Activated naive CD4-positive, alpha-beta T cell (primary cell): ENCODE results near the gene RNLS.

Experiments
- DNase-seq, 4 experiments: peaks; one replicate each; lab custom pipeline; 2025; lab: John Stamatoyannopoulos, UW

RNLS gene

DNA sequence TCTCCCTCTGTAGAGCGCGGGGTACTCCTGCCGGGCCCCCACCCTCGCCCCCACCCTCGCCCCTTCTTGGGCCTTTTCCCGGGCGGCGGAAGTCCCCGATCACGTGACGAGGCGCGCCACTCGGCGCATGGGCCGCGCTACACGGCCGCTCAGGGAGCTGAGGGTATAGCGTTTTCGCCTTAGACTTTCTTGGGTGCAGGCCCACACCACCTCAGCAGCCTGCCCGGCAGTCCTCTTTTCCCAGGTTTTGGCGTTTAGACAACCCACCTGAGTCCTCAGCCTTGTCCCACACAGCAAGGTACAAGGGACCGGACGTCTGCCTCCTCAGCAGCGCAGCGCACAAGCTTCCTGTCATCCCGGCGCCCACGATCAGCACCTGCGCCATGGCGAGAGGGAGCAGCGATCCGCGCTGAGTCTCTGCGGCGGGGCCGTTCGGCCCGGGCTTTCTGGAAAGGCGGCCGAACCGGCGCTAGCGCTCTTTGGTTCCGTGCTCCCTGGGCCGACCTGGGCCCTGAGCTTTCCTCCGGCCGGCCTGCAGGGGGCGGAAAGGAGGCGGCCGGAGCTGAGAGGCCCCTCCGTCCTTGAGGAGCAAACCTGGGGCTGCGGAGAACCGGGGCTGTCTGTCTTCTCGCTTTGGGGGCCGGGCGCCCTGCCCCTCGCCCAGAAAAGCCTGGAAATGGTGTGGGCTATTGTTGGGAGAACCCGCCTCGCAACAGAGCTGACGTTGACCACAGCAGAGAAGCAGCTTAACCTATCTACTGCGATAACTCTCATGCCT, at the start of gene RNLS:
RNLS (minus strand) TSS at position 513 of the 778 bp plus-strand sequence.
- peak; percentile 48 to 57 (median 50) for DNase-seq

DNA sequence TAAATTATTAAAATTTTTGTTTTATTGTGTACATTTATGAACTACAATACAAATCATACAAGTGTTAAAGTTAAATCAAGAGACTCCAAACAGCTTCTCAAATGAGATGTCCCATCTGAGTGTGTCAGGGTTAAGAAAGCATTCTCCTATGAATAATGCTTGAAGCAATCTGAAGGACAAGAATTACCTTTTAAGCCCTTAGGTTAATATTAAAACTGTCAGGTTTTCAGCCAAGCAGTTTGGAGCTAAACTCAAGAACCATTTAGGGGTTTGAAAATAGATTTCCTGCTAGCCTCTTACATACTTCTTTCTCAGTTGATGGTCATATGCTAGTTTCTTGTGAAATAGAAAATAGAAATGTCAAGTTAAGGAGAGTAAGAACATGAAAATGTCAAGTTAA, 41.7 kb upstream of the RNLS start:
- DNase-seq: no peak

DNA sequence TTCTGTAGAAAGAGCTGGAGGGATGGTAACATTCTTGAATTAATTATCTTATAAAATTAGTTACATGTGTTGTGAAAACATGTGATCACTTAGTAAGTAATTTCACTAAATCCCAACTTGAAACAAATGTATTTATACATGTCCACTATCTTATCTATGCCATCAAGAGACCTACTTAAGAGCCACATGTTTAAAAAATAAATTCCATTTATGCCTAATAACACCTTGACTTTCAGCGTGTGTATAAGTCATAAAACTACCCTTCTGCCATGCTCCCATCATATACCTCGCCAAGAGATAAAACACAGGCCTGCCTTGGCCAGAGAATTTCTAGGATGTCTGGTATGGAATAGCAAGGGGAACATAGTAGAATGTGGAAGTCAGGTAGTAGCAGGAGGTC, 40.7 kb upstream of the RNLS start:
- no peak for DNase-seq

DNA sequence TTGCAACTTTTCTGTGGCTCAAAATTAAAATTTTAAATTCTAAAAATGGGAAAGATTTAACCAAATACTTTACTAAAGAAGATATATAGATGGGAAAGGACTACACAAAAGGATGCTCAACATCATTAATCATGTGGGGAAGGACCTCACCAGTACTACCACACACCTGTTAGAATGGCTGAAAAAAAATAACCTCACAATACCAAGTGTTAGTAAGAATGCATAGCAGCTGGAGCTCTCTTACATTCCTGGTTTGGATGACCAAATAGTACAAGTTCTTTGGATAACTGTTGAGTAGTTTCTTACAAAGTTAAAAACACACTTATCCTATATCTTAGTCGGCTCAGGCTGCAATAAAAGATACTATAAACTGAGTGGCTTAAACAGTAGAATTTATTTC, 37.3 kb upstream of the RNLS start:
- no peak for DNase-seq

DNA sequence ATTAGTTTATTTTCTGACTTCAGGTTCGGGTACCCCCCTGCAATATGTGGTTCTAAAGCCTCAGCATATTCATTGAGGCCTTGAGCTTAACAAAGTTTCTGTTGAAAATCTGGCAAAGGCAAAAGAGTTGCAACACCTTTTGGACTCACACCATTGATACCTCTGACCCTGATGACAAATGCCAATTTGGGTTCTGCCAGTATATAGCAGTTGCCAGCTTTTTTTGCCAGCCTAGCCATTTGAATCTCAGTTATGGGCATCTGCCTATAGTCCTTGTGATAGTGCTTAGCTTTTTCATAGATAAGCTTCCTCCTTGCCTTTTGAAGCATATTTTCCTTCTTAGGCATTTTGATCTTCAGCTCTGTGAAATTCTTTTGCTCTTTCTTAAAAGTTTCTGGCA, 35.4 kb upstream of the RNLS start:
- DNase-seq: no peak

DNA sequence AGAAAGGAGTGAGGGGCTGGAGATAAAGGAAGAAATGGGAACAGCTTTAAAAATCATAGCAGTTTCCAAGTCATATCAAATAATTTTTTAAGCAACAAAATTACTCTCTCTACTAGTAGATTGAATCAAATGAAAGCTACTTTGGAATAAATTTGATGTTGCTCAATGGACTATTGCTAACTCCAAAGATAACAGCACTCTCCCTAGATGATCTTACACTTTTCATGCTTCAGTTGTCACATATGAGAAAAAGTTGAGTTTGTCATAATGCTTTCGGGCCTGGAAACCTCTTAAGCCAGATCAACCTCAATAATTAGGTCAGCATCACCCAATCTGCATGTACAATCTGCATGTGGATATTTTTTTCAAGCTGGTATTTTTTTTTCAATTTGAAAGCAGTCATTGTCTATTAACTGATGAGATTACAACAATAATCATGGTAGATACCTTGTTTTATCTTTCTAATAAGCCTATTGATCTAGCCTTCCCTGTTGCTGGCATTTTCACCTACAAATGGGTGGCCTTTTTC, 34.7 kb upstream of the RNLS start:
- no peak for DNase-seq

DNA sequence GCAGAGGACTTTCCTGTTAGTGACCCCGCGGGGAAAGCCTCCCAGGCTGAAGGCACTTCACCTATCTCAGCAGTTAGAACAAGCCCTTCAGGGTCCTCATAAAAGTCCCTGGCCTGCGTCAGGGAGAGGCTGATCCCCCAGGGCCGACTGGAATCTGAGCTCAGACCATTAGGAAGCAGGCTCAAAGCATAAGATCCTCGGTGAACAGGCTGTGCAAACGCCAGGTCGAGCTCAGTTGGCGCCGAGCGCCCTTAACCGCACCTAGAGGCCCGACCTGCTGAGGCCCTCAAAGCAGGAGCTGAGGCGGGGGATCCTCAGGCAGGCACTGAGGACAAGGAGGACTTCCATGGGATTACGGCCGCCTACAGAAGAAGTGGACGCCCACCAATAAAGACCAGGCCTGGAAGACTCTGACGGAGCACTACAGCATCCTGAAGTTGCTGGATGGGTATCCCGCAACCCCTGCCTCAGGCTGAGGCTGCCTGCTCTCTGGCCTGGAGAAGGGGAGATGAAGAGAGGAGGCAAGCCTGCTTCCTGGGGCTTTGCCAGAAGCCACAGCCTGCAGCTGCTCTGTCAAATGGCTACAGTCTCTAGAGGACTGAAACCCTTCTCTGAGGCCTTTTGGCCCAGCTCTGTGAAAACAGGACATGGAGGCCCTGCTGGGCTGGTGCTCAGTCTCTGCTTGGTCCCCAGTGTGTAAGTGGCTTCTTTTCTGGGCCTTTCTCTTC, 33.3 kb upstream of the RNLS start:
- no peak for DNase-seq

DNA sequence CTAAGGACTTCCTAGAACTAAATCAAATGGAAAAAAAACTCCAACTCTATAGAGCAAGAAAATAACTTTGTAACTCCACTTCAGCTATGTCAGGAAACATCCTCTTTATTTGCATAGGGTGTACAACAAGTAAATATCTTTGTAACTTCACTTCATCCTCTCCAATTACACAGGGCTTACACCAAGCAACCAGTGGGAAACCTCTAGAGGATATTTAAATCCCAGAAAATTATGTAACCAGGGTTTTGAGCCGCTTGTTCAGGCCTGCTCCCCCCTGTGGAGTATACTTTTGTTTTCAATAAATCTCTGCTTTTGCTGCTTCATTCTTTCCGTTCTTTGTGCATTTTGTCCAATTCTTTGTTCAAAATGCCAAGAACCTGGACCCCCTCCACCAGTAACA, 25.7 kb upstream of the RNLS start:
- no peak for DNase-seq

DNA sequence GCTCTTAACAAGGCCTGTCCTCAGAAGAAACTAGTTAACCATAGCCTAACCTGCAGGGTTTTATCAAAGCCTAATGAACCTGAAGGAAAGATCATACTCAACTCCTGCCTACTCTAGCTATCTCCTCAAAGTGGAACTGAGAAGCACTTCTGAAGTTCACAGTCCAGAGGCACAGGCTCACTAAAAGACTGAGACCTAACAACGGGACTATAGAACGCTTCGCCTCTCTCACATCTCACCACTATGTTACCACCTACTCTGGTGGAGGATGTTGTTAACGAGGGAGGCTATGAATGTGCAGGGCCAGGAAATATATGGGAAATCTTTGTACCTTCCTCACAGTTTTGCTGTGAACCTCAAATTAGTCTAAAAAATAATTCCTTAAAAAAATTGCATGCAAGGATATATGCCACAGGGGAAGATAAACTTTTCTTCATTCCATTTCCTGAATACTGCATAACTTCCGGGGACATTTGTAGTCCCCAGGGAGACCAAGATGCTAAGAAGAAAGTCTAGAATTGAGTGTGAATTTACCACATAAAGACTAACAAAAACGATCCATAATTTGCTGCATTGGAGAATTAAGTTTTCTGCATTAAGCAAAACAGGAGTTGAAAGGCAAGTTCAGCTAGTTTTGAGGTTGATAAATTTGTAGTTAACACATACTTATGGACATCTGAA, 25.1 kb upstream of the RNLS start:
- no peak for DNase-seq

DNA sequence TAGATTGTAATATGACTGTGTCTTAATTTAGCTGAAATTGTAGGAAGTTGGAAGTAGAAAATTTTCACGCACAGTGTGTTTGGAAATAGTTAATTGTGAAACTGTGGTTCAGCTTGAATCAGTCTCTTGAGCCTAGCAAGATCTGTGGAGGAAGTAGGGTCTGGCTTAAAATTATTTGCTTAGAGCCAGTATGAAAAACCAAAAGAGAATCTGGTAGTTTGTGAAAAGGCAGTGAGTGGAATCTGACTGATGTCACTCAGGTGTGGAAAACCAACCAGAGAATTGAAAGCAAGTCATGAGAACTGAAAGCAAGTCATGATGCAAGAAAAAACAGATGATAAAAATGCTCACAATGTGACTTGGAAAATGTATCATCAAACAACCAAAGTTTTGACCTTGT, 14.9 kb upstream of the RNLS start:
- DNase-seq: no peak

DNA sequence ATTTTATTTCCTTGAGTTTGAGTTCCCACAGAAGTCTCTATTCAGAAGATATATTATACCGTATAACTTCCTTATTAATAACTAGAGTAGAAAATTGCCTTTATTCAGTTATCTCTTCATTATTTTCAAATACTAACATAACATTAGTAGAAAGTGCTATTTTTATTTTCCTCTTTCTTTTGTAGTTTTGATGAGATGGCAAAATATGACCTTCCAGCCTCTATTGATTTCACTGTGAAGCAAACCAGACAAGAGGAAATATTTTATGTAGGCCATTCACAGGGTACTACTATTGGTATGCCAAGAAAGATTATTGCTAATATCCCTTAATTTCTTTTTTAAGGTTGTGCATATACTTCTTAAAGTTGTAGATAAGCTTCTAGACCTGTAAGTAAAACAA, 11.4 kb upstream of the RNLS start:
- DNase-seq: no peak

DNA sequence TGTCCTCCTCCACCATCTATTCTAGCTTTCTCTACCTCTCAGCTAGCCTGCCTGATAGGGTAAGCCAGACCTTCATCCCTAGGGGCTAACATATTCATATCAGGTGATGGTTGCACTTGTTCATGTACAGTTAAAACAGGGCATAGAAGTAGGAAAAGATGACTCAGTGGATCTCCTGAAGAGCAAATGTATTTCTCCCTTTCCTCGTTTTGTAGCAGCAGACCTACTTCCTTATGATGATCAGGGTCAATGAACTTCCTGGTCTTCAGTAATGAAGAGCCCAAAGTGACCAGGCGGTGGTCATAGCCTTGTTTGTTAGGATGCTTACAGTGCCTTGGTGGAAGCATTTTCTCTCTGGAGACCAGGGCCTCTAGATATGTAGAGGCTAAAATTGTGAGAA, 9.8 kb upstream of the RNLS start:
- no peak for DNase-seq

DNA sequence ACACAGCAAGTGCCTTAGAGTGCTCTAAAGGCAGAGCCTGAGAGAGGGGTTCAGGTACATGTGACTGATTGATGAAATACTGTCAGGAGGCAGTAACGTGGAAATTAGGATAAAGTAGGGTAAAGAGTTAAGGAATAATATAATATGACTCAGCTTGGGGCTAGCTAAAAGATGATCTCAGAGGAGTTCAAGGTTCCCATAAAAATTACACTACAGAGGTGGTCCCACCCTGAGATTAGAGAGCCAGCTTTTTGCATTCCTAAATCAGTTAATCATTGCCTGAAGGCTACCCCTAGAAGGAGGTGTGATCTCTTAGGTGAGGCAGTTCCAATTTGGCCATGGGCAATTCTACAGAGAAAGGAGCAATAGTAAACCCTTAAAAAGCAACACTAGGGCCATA, 9.3 kb upstream of the RNLS start:
- DNase-seq: no peak

DNA sequence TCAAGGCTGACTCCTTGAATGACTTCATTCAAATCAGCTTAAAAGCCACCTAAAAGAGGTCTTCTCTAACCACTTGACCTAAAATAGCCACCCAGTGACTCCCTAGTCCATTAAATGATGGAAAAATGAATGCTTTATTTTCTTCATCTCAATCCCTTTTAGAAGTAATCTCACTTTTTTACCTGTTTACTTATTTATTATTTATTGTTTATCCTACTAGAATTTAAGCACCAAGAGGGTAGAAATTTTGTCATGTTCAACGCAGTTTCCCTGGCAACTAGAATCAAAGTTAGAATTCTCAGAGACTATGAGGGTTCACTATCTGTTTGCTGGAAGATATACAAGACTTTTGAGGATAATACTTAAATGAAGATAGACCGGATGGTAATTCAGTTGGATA, 3.3 kb upstream of the RNLS start, which contains the start of gene LIPJ:
LIPJ (plus strand) TSS at position 301 of the 400 bp plus-strand sequence. CDS start 3,926 bp downstream, outside the sequence.
- no peak for DNase-seq

DNA sequence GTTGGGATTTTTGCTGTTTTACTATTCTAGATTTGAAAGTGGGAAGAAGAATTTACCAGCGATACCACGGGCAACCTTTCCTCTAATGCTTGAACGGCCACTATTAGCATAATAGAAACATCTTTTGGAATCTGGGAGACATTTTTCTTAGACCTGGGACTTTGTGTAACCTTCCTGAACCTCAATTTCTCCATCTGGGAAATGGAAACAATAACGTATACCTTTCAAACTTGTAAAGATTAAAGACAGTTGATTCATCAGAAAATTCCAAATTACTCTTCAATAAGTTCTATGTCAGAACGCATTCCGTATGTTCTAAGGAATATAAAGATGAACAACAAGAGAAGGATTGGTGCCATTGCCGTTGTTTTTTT, 453 bp upstream of the RNLS start:
- DNase-seq: no peak

DNA sequence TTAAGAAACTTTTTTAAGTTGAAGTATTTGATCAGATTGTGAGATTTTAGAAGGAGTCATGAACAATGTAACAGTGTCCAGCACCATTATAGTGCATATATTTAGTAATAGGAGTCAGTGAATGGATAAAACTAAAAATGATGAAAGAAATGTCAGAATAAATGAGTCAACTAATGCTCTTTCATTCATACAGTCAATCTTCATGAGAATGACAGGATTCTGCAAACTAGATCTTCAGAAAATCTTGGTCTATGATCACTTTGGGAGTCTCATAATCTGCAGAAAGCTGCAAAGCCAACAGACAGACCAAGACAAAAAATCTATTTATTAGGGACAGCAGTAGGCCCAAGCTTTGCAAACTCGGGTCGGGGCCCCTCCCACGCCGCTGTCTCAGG, 710 bp downstream of the RNLS start:
- no peak for DNase-seq

DNA sequence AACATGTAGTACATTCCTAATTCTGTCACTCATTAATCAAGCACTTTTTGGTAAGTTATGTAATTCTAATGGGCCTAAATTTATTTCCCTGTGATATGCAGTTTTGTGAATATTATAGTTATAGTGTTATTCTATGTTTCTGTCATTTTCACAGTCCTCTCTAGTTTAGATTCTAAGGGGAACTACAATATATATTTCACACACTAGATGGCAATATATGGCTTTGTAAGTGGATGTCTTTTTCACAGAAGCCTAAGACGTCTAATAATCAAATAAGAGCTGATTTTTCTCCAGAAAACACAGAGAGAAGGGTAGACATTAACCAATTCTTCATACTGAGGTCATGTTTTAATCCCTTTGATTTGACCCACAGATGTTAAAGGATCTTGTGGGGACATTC, 18.0 kb downstream of the RNLS start:
- no peak for DNase-seq

DNA sequence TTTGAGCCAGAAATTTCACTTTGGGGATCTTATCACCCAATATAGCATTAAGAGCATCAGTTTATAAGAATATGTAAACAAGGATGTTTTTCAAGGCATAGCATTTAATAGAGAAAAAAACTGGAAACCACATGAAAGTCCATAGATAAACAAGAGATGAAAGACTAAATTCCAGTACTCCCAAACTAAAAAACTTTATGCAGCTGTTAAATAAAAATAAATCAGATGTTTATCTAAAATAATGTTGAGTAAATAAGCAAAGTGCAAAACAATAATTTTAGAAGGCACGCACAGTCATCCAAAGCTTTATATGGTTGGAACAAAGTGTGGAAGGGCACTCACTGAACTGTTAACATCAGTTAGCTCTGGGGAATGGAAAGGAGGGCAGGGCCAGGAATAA, 21.0 kb downstream of the RNLS start:
- no peak for DNase-seq

DNA sequence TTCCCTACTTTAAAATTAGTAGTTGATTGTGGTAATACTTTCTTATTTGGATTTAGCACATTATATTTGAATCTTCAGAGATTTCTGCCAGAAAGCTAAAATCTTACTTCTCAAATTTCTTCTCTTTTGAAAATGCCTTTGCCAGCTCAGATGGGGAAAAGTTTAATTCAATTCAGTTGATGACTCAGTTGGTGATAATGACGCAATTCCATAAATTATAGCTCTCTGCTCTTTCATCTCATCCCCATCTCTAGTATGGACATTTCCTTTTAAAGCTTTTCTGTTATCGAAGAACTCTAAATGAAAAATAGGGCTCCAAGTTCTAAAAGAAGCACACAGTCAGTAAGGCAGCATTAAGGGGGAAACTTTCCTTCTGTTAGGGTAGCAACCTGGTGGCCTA, 25.5 kb downstream of the RNLS start:
- DNase-seq: no peak

DNA sequence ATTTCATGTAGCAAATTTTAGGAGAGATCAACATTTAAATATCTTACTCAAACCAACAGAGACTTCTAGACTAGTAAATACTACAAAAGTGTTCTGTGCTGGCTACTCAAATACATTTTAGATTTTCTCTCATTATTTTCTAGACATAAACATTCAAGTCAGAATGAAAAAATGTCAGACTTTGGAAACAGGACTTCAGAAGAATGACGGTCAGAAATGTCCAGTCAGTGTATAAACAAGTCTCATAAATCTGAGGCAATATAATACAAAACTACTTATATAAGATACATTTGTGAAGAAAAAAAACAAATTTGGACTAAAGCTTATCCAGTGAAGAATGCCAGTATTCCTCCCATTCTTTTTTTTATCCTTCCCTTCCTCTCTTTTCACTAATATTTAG, 25.9 kb downstream of the RNLS start:
- DNase-seq: no peak

DNA sequence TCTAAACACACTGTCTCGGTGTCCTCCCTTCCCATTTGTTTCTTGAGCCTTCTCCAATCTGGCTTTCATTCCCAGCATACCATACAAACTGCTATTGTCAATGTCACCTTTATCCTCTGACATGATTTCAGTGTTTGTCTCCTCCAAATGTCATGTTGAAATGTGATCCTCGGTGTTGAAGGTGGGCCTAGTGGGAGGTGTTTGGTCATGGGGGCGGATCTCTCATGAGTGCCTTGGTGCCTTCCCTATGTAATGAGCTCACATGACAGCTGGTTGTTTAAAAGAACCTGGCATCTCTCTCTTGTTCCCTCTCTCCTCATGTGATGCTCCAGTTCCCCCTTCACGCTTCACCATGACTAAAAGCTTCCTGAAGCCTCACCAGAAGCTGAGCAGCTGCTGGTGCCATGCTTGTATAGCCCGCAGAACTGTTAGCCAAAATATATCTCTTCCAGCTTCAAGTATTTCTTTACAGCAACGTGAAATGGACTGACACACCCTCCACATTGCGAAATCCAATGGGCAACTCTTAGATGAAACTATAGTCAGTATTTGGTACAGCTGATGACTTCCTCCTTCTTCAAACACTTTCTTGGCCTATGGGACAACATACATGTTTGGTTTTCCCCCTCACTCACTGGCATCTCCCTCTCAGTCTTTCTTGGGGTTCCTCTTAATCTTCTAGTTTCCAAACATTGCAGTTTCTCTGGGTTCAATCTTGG, 27.8 kb downstream of the RNLS start:
- DNase-seq: no peak

DNA sequence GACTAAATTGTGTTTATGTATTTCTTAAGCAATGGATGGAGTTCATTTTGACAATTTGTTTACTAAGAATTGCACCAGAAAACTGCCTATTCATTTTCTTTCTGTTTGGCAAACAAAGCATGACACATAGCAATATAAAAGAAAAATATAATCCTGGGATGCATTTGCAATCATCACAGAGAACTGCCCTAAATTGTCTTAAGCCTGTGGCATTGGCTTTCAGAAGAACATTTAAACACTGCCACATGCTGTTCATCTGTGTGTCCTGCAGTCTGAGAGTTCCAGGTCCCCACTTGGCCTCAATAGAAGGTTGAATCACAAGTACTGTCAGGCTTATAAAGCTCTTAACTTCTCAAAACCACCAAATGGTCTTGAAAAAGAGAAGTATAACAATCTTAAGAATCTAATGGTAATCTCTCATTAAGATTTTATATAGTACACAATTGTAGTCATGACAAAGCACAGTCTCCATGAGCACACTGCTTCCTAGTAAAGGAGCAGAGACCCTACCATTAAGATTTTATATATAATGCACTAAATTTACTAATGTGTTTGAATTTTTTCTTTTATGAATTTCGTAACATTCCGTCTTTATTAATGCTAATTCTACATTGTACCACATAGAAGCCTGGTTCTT, 29.9 kb downstream of the RNLS start:
- DNase-seq: no peak
